GM12878 (cell line): ENCODE measurements around the gene LSM2. TPM values are rescaled to one million over a fixed set of nuclear protein-coding genes. Genes with fewer than 3 reads are reported as not detected.

ENCODE experiments used
- ATF2 ChIP-seq: IDR thresholded peaks from 2 replicates; pipeline ENCODE4 v1.6.1; 2012; ENCODE audit warnings: low read length, inconsistent platforms
- ATF7 ChIP-seq: fragments of 450-650 bp; IDR thresholded peaks from 2 replicates; pipeline ENCODE4 v1.6.1; 2016; ENCODE audit warnings: low read depth, mild to moderate bottlenecking
- CBX5 ChIP-seq: sonication (generic); IDR thresholded peaks from 2 replicates; pipeline ENCODE4 v1.6.1; 2016; ENCODE audit warnings: low read depth, moderate library complexity, mild to moderate bottlenecking, inconsistent platforms
- CHD1 ChIP-seq: IDR thresholded peaks from 2 replicates; pipeline ENCODE4 v1.6.1; 2012; ENCODE audit warnings: low read depth, low read length, improper control_type of control experiment
- CHD4 ChIP-seq: fragments of 200-600 bp; sonication (generic); IDR thresholded peaks from 2 replicates; pipeline ENCODE4 v1.6.1; 2016; ENCODE audit warnings: mild to moderate bottlenecking
- ELK1 ChIP-seq: IDR thresholded peaks from 2 replicates; pipeline ENCODE4 v1.6.1; 2012; ENCODE audit warnings: low read depth, low read length, improper control_type of control experiment
- ETV6 ChIP-seq, 2 experiments: fragments of 450-650 bp in 1 of 2; IDR thresholded peaks in 1 of 2; conservative IDR thresholded peaks in 1 of 2; 2 replicates each; pipeline ENCODE4 v1.6.1; 2014; ENCODE audit warnings: antibody characterized with exemption in 1 of 2, borderline replicate concordance in 1 of 2, low read depth in 1 of 2, mild to moderate bottlenecking in 1 of 2, moderate library complexity in 1 of 2
- FOXK2 ChIP-seq: fragments of 450-650 bp; IDR thresholded peaks from 2 replicates; pipeline ENCODE4 v1.6.1; 2017; ENCODE audit warnings: mild to moderate bottlenecking, moderate library complexity
- GATAD2B ChIP-seq: fragments of 450-650 bp; conservative IDR thresholded peaks from 2 replicates; pipeline ENCODE4 v1.6.1; 2017; ENCODE audit warnings: low read depth, mild to moderate bottlenecking, moderate library complexity
- IRF4 ChIP-seq: IDR thresholded peaks from 2 replicates; pipeline ENCODE4 v1.6.1; 2011; ENCODE audit warnings: low read depth, low read length
- JUND ChIP-seq: IDR thresholded peaks from 2 replicates; pipeline ENCODE4 v1.6.1; 2012; ENCODE audit warnings: low read depth, mild to moderate bottlenecking, low read length, improper control_type of control experiment, moderate library complexity
- MAX ChIP-seq: IDR thresholded peaks from 2 replicates; pipeline ENCODE4 v1.6.1; 2012; ENCODE audit warnings: low read depth, low read length, improper control_type of control experiment
- MEF2B ChIP-seq: fragments of 450-650 bp; IDR thresholded peaks from 2 replicates; pipeline ENCODE4 v1.6.1; 2018; ENCODE audit warnings: mild to moderate bottlenecking, moderate library complexity; ENCODE audit not compliant: partially characterized antibody, poor library complexity, severe bottlenecking
- MXI1 ChIP-seq: fragments of 150-350 bp; IDR thresholded peaks from 2 replicates; pipeline ENCODE4 v1.6.1; 2011; ENCODE audit warnings: low read depth, mild to moderate bottlenecking, inconsistent platforms, low read length, improper control_type of control experiment
- MYB ChIP-seq: fragments of 150-350 bp; IDR thresholded peaks from 2 replicates; pipeline ENCODE4 v1.6.1; 2014; ENCODE audit warnings: mild to moderate bottlenecking, low read depth, low read length, borderline replicate concordance
- NFYB ChIP-seq: IDR thresholded peaks from 2 replicates; pipeline ENCODE4 v1.6.1; 2011; ENCODE audit warnings: low read depth, mild to moderate bottlenecking, low read length, improper control_type of control experiment, moderate library complexity; ENCODE audit not compliant: insufficient read depth
- PKNOX1 ChIP-seq: fragments of 450-650 bp; IDR thresholded peaks from 2 replicates; pipeline ENCODE4 v1.6.1; 2016; ENCODE audit warnings: mild to moderate bottlenecking
- POLR2AphosphoS5 ChIP-seq: IDR thresholded peaks from 2 replicates; pipeline ENCODE4 v1.6.1; 2011; ENCODE audit warnings: mild to moderate bottlenecking, low read length, inconsistent platforms
- POU2F2 ChIP-seq: IDR thresholded peaks from 3 replicates; pipeline ENCODE4 v1.6.1; 2011; ENCODE audit warnings: low read depth, mild to moderate bottlenecking, low read length, borderline replicate concordance
- RAD21 ChIP-seq: IDR thresholded peaks from 2 replicates; pipeline ENCODE4 v1.6.1; 2011; ENCODE audit warnings: mild to moderate bottlenecking, low read depth, low read length, moderate library complexity; ENCODE audit not compliant: insufficient read depth
- RFX5 ChIP-seq: IDR thresholded peaks from 2 replicates; pipeline ENCODE4 v1.6.1; 2011; ENCODE audit warnings: low read depth, low read length, improper control_type of control experiment
- SIX5 ChIP-seq: IDR thresholded peaks from 2 replicates; pipeline ENCODE4 v1.6.1; 2011; ENCODE audit warnings: mild to moderate bottlenecking, low read depth, low read length, moderate library complexity; ENCODE audit not compliant: severe bottlenecking
- SUPT20H ChIP-seq: IDR thresholded peaks from 2 replicates; pipeline ENCODE4 v1.6.1; 2011; ENCODE audit warnings: low read depth, mild to moderate bottlenecking, low read length, moderate library complexity, borderline replicate concordance; ENCODE audit not compliant: control insufficient read depth
- SUZ12 ChIP-seq: fragments of 200-600 bp; sonication (generic); IDR thresholded peaks from one replicate; pipeline ENCODE4 v1.6.1; 2018; ENCODE audit warnings: antibody characterized with exemption, mild to moderate bottlenecking; ENCODE audit not compliant: unreplicated experiment
- TBL1XR1 ChIP-seq: IDR thresholded peaks from 2 replicates; pipeline ENCODE4 v1.6.1; 2012; ENCODE audit warnings: low read depth, low read length, improper control_type of control experiment
- ZNF274 ChIP-seq: IDR thresholded peaks from one replicate; pipeline ENCODE4 v1.8.0; 2011; ENCODE audit not compliant: insufficient read length, insufficient read depth
- ZNF384 ChIP-seq: IDR thresholded peaks from 2 replicates; pipeline ENCODE4 v1.6.1; 2012; ENCODE audit warnings: low read depth, mild to moderate bottlenecking, low read length, improper control_type of control experiment, borderline replicate concordance
- polyA plus RNA-seq, 11 experiments: library from polyadenylated mRNA; depleted of rRNA in 4 of 11; unstranded in 6 of 11; stranded (reverse) in 5 of 11; fragments of >200 nt; fragmentation: Nextera tagmentation in 4 of 11; fragmentation: Illumina TruSeq in 1 of 11; extraction: Ambion mirVana in 4 of 11; extraction: Trizol in 1 of 11; gene quantifications; 1 replicate in 1 of 11; 2 replicates in 10 of 11; pipeline versions ENCODE4 v1.2.1 to v1.2.3, GENCODE V29; 2011 to 2016; ENCODE audit warnings: inconsistent platforms in 2 of 11, missing spikeins in 2 of 11, low read depth in 1 of 11
- total RNA-seq, 4 experiments: library from RNA; depleted of rRNA in 3 of 4; stranded (reverse); fragments of >200 nt in 3 of 4; fragmentation: Illumina TruSeq in 1 of 4; extraction: Trizol in 1 of 4; gene quantifications; 2 replicates each; pipeline versions ENCODE4 v1.2.1 to v1.2.3, GENCODE V29; 2013 to 2021

Gene LSM2
- total and polyA plus RNA-seq, 10 of the 15 experiments (the other 5 are each of a cell fraction or from before 2014, with no cell fraction given) = 99.1 to 276 (median 153) TPM

- TF ChIP-seq MAX (no peak), MEF2B (peak; percentile 64), JUND (no peak), RFX5 (no peak), ZNF384 (peak; percentile 99), RAD21 (peak; percentile 84), POLR2AphosphoS5 (no peak), IRF4 (no peak), SIX5 (no peak), NFYB (no peak), CHD4 (no peak), ATF2 (0 out of 2 replicates have a peak, but pooled peaks have one; percentile 14), SUZ12 (no peak), SUPT20H (no peak), POU2F2 (no peak), FOXK2 (peak; percentile 53; the same call in 1 of the 2 replicates), ATF7 (peak; percentile 55), MYB (no peak), CBX5 (no peak), ZNF274 (no peak), MXI1 (no peak), CHD1 (no peak), GATAD2B (no peak), TBL1XR1 (no peak), ETV6 (conservative IDR thresholded peaks at IDR 0.05 in 1 of 2, IDR thresholded peaks at IDR 0.05 in 1 of 2; ENCODE audit: borderline replicate concordance in 1 of 2, low read depth in 1 of 2) (no peak), PKNOX1 (no peak), ELK1 (no peak)
These were observed 23.0 kb upstream of the LSM2 start (continued) for GRCh38 chr6:31829633-31830283.
